MM.1S (cell line): ENCODE results near the gene PTK7.

Experiments
- EZH2 ChIP-seq: fragments of 300-600 bp; sonication (generic); optimal IDR thresholded peaks from 2 replicates; pipeline ENCODE3; 2017; ENCODE audit warnings: low read depth, mild to moderate bottlenecking, antibody characterized with exemption, low read length, mixed read lengths
- EZH2phosphoT487 ChIP-seq: fragments of 300-600 bp; sonication (generic); IDR thresholded peaks from 2 replicates; pipeline ENCODE4 v1.6.1; 2018; ENCODE audit warnings: antibody characterized with exemption, low read length
- TF ChIP-seq, protein P1 (sequence below): fragments of 300-600 bp; sonication (generic); IDR thresholded peaks from 2 replicates; pipeline ENCODE4 v1.5.1; 2016; ENCODE audit warnings: antibody characterized with exemption, low read length, mixed read lengths

DNA sequence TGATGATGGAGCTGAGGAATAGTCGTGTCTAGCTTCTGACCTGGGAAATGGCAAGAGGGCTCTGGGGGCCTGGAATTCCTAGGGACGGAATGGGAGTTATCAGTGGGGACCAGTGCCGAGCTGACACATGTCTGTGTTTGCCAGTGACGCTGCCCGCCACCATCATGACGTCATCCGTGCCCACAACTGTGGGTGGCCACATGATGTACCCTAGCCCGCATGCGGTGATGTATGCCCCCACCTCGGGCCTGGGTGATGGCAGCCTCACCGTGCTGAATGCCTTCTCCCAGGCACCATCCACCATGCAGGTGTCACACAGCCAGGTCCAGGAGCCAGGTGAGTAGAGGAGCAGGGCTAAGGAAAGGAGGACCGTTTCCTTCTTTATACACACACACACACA lies 102.0 kb downstream of the PTK7 start:
- TF ChIP-seq, protein P1, sequence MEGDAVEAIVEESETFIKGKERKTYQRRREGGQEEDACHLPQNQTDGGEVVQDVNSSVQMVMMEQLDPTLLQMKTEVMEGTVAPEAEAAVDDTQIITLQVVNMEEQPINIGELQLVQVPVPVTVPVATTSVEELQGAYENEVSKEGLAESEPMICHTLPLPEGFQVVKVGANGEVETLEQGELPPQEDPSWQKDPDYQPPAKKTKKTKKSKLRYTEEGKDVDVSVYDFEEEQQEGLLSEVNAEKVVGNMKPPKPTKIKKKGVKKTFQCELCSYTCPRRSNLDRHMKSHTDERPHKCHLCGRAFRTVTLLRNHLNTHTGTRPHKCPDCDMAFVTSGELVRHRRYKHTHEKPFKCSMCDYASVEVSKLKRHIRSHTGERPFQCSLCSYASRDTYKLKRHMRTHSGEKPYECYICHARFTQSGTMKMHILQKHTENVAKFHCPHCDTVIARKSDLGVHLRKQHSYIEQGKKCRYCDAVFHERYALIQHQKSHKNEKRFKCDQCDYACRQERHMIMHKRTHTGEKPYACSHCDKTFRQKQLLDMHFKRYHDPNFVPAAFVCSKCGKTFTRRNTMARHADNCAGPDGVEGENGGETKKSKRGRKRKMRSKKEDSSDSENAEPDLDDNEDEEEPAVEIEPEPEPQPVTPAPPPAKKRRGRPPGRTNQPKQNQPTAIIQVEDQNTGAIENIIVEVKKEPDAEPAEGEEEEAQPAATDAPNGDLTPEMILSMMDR: no peak
- TF ChIP-seq EZH2 (no peak), EZH2phosphoT487 (no peak)
